GM21825 (cell line): ENCODE measurements around the gene IL20RB.
"Not testable (repeated sequence)": the region's sequence is repeated elsewhere in the genome, so short reads cannot be mapped to it uniquely, and the experiment has no call there.

Source experiments
- ATAC-seq: cut with Tn5 transposase; IDR thresholded peaks from one replicate; pipeline ENCODE4 v1.9.1; 2021; ENCODE audit warnings: mild to moderate bottlenecking, moderate library complexity; ENCODE audit not compliant: unreplicated experiment

The IL20RB gene

DNA sequence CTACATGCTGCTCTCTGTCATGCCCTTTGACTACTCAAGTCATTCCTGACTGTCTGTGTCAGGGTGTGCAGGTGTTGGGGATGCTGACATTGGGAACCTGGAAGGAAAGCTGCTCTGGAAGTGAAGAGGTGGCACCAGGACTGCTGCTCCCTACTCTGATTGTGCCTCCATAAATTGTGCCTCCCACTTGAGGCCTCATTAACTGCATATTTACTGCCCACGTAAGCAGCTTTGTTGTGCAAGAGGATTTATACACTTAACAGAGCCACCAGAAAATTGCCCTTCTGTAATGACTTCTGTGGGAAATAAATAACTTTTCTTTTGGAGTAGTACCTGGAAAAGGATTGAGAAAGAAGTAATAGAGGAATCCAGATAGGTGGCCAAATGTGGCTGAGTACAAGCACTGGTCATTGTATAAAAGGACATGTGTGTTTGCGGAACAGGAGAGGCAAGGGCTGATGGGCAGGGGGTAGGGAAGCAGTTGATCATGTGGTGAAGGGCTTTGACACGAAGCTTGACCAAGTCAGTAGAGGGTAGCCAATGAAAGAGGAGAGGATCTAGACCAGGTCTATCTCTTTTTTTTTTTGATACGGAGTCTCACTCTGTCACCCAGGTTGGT is 24.8 kb downstream of the IL20RB start:
- no peak for ATAC-seq

DNA sequence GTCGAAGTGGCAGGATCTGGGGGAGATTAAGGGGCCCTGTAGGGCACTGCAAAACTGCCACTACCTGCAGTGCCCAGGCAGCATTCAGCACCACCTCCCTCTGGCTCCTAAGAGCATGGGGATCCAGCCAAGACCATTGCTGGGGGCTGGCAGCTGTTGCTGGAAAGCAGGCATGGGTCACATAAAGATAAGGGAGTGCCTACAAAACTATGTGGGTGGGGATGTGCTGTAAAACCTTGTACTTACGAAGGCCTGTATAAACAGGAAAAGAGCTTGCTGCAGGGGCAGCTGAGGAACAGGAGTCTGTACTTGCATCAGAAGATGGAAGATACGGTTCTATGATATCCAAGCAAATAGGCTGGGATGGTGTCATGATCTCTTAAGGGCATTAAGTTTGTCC is 27.1 kb downstream of the IL20RB start:
- no peak for ATAC-seq

DNA sequence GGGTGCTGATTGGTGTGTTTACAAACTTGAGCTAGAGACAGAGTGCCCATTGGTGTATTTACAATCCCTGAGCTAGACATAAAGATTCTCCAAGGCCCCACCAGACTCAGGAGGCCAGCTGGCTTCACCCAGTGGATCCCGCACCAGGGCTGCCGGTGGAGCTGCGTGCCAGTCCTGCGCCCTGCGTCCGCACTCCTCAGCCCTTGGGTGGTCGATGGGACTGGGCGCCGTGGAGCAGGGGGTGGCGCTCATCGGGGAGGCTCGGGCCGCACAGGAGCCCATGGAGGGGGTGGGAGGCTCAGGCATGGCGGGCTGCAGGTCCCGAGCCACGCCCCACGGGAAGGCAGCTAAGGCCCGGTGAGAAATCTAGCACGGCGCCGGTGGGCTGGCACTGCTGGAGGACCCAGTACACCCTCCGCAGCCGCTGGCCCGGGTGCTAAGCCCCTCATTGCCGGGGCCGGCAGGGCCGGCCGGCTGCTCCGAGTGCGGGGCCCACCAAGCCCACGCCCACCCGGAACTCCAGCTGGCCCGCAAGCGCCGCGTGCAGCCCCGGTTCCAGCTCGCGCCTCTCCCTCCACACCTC is 29.7 kb downstream of the IL20RB start:
- not testable (repeated sequence) for ATAC-seq

DNA sequence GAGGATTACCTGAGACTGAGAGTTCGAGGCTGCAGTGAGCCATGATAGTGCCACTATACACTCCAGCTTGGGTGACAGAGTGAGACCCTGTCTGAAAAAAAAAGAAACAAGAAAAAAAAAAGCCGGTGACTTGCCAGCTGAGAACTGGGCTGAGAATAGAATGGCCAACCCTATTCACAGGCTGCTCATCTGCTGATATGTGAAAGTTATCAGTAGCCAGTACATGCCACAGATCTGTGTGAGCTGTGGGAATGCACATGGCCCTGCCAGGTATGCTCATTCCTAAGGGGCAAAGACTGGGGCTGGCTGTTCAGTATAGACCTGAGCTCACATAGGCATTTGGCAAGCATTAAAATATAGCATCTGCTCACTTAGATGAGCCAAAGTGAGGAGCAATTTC is 30.9 kb downstream of the IL20RB start:
- ATAC-seq = no peak

DNA sequence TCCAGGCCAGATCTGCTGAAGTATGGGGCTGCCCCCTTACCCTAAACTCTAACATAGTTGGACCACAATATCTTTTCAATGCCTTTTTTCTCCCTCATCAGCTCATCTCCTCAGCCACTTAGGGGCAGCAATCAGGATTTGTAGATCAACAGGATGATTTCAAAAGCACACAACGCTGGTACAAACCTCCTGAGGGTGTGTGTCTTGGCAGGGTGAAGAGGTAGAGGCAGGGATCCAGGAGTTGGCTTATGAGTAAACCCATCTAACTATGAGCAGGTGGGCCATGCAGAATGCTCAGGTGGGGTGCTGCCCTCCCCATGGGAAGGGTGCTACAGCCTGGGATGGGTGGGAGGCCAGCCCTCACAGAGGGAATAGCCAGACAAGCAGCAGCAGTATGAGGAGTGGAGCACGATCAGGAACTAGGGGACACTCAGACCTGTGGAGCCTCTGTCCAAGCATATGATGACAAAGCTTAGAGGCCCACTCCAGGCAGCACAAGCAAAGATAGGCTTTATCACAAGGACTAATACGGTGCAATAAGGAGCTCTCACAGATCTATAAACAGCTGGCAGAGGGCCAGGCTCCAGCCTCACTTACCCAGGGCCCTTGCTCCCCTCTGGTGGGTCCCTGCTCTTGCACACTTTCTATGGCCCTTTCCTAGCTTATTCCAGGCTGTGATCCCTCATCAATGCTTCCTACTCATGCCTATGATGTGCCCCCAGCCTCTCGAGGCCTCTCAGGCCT is 32.2 kb downstream of the IL20RB start:
- no peak for ATAC-seq

DNA sequence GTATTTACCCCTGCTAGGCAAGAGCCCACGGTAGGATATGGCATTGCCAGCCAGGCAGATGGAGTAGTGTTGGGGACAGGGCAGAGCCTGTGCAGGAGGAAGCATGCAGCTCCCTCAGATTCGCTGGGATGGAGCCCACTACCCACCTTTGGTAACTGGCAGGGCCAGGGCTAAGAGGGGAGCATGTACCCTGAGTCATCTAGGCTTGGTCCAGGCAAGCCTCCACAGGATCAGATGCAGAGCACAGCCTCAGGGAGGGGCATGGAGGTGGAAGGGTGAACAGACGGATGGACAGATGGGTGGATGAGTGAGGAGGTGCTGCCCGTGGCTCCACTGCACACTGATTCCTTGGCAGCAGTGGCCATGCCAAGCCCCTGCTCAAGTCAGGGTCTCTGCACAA is 33.0 kb downstream of the IL20RB start:
- ATAC-seq = no peak

DNA sequence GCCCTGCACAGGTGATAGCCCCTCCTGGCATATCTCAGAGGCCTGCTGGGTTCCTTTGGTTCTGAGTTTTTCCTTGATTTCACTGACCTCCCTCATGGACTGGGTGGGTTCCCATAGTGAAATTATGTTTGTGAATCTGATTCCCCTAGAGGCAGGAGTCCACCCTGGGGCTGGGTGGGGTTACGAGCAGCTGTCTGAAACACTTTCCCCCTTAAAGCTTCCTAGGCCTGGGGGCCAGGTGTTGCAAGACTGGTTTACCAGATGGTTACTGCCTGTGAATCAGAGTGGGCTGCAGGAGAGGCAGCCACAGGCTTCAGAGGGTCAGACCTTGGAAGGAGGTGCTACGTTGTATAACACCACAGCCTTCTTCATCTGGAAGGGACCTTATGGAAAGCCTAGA is 34.3 kb downstream of the IL20RB start:
- ATAC-seq = no peak

DNA sequence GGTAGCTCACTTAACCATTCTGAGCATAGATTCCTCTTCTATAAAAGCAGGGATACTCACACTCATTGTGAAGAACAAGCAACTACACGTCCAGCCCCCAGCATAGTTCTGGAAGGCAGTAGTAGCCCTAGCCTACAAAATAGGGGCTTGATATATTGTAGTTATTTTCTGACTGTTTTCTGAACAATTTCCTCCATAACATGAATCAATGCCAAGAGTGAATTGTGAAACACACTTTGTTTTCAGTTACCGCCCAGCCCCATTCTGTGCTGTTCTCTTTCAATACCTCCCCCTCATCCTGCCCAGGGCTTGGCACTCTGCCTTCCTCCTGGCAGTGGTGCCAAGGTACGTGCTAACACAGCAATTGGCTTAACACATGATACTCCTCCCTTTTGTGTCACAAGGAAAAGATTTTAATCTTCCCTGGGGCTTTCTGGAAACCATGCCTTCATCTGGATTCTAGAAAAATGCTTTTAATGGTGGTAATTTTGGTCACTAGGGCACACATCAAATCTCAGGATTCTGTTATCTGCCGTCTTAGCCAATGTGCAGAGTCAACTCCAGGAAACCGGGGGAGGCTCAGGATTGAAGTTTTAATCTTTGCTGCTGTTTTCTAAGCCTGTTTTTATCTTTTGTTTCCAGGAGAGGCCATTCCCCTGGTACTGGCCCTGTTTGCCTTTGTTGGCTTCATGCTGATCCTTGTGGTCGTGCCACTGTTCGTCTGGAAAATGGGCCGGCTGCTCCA is 37.2 kb downstream of the IL20RB start:
- no peak for ATAC-seq

DNA sequence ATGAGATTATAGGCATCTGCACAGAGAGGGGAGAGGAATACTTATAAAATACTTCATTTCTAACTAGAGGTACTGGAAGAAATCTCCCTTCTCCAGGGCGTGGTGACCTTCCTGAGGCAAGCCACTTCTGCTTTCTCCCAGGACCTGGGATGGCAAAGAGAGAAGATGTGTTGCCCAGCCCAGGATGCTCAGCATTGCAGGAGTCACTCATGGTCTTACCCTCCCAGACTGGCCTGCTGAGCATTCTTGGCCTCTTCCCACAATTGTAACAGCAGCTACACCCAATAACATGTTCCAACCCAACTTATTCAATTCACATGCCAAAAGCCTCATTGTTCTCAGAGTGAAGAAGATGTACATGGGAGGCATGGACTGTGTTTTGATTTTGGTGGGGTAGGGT is 37.9 kb downstream of the IL20RB start:
- ATAC-seq = no peak

DNA sequence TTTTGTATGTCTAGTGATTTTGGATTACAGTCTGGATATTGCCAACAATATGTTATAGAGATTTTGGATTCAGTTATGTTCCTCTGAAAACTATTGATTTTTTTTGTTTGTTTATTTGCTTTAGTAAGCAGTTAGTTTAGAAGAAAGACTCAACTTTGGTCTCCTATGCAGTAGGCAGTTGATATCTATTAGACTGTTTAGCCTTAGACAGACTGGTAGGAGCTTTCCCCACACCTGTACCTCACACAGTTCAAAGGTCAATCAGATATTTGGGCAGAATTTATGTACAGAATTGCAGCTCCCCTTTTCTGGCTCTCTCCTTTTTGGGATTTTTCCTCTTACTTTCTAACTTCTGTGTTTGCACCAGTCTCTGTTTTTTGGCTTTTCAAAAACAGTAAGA is 42.3 kb downstream of the IL20RB start:
- no peak for ATAC-seq

DNA sequence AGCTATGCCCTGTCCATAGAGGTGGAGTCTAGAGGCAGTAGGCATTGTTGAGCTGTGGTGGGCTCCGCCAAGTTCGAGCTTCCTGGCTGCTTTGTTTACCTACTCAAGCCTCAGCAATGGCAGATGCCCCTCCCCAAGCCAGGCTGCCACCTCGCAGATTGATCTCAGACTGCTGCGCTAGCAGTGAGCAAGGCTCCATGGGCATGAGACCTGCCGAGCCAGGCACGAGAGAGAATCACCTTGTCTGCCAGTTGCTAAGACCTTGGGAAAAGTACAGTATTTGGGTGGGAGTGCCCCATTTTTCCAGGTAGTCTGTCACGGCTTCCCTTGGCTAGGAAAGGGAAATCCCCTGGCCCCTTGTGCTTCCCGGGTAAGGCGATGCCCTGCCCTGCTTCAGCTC is 49.6 kb downstream of the IL20RB start:
- not testable (repeated sequence) for ATAC-seq

DNA sequence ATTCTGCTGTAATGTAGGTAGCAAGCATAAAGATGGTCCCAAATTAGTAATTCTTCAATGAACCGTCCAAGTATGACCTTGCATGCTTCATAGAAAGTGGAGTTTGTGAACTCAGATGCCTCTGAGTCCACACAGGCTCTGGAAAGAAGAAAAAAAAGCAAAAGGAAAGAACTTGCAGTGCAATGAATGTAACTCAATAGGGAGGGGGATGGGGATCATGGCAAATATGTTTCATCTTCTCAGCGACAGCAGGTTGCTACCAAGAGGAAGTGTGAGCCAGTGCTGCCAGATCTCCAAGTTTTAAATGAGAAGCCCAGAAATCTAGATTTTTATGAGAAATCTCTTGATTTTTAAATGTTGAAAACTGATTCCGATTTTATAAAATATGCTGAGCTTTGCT is 50.3 kb downstream of the IL20RB start:
- no peak for ATAC-seq

DNA sequence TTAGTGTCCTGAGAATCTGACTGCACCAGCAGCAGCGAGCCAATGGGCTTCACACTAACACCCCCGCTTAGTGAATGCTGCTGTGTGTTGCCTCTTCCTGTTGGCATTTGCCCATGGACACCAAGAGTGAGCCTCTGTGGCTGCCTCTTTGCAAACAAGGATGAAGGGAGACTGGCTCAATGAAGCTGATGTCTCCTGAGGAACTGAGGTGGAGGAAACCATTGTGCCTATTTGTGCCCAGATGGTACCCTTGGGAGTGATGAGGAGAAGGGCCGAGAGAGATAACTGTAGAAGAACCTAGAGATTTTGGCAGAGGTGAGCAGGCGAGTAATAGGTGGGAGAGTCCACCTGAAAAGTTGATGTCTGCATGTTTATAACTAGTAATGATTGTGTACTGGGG is 51.2 kb downstream of the IL20RB start:
- no peak for ATAC-seq

DNA sequence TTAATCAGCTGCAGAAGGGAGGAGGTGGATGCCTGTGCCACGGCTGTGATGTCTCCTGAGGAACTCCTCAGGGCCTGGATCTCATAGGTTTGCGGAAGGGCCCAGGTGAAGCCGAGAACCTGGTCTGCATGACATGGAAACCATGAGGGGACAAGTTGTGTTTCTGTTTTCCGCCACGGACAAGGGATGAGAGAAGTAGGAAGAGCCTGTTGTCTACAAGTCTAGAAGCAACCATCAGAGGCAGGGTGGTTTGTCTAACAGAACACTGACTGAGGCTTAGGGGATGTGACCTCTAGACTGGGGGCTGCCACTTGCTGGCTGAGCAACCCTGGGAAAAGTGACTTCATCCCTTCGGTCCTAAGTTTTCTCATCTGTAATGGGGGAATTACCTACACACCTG is 52.4 kb downstream of the IL20RB start:
- ATAC-seq = no peak

DNA sequence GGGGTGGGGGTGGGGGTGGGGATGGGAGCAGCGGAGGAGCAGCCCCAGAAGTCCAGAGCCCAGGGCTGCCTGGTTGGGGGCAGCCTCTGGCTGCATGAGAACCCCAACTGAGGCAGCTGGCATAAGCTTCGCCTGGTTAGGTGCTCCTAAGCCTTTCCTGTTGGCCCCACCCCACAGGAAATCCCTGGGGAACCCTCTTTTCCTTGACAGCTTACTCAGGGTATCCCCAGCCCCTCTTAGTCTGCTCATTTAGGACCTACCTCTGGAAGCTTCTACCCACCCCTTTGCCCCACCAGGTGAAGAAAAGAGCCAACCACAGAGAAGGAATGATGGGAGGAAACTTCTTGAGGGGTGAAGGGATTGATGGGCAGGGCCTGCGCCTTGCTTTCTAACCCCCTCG is 53.4 kb downstream of the IL20RB start:
- no peak for ATAC-seq

DNA sequence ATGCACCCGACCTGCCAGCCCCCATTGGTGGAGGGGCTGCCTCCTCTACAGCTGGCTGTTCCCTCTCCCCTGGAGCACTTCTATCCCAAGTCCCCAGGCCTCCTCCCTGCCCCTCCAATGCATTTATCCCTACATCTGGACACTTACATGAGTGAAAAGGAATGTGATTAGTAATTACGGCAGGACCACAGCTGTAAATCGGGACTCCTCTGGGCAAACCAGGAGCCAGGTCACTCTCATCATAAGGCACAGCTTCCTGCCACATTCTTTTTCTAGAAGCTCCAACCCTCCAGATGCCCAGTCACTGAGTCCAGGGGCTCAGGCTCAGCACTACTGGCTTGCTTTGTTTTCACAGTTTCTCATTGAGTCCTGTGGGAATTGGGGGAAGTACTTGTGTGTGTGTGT is 54.3 kb downstream of the IL20RB start:
- ATAC-seq = no peak

DNA sequence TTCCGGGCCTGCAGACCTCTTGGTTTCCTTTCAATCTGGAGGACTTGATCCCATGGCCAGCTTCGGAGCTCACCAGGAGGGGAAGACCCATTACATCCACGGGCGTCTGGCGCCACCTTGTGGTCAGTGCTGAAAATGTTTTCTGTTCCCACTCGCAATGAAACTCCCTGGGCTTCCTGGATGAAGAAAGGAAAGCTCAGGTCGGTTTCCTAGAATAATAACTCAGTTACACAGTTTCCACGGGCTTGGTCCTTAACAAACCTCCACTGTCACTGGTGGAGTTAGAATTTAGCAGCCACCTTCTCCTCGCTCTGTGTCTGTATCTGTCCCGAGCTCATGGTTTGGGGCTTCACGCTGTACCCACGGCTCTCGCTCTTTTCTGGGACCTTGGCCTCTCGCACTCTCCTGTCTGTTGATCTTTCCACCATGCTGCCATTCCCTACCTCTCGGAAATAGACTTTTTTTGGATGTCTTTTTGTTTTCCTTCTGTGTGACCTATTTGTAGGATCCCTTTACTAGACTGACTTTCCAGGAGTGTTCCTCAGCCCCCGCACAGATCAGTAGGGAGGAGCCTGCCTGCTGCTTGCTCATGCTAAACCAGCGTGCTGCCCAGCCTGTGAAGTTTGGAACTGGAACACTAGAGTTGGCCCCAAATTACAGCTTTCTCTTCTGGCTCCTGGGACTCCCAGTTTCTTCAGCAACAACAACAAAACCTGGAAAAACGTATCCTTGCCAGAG is 56.3 kb downstream of the IL20RB start:
- no peak for ATAC-seq

DNA sequence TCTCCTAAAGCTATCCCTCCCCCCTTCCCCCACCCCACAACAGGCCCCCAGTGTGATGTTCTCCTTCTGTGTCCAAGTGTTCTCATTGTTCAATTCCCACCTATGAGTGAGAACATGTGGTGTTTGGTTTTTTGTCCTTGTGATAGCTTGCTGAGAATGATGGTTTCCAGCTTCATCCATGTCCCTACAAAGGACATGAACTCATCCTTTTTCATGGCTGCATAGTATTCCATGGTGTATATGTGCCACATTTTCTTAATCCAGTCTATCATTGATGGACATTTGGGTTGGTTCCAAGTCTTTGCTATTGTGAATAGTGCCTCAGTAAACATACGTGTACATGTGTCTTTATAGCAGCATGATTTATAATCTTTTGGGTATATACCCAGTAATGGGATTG is 59.5 kb downstream of the IL20RB start:
- not testable (repeated sequence) for ATAC-seq

DNA sequence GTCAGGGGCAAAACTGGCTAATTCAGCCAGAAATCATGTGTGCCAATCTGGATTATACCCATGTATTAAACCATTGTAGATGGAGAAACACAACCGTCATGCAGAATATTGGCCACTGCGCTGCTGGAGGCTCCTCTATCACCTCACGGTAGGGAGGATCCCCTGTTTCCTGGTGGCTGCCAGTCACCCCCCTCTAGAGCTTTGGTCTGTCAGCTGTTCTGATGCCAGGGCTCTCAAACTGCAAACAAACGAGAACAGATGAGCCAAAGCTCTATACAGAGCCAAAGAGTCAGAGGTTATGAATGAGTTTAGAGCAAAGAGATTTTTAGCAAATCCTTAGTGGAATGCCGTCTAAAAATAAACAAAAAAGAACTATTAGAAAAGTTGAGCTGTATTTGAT is 62.5 kb downstream of the IL20RB start:
- no peak for ATAC-seq

DNA sequence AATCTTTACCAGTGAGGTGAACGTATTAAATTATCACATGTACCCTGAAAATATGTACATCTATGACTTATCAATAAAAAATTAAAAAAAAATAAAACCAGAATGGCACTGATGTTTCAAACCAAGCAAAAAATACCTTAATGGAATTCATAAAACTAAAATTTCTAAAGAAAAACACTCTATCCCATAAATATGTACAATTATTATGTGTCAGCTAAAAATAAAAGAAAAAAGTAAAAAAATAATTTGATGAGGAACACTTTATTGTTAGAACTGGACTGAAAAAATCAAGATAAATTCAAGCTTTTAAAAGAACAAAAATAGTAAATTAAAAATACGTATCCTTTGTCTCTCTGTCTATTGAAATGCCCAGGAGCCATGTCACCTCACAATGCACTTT is 63.1 kb downstream of the IL20RB start:
- ATAC-seq = no peak

DNA sequence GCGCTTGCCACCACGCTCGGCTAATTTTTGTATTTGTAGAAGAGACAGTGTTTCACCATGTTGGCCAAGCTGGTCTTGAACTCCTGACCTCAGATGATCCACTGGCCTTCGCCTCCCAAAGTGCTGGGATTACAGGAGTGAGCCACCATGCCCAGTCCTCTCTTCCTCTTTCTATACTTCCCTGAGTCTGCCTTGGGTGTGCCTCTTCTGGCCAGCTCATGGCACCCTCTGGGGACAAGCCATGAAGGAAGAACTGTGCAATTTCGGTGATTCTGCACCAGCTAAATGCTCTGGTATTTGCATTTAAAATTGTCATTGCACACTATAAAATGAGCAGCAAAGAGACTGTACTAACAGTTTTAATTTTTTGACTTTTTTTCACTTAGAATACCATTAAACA is 66.6 kb downstream of the IL20RB start:
- no peak for ATAC-seq
